NB4 (cell line): Measurements from ENCODE around the gene SYNDIG1.

Source experiments
- CTCF ChIP-seq: IDR thresholded peaks from one replicate; pipeline ENCODE4 v1.5.1; 2012; ENCODE audit warnings: low read depth, low read length
- MAX ChIP-seq: IDR thresholded peaks from 2 replicates; pipeline ENCODE4 v1.6.1; 2011; ENCODE audit warnings: low read depth, low read length
- MYC ChIP-seq: IDR thresholded peaks from 2 replicates; pipeline ENCODE4 v1.6.1; 2011; ENCODE audit warnings: low read depth, low read length
- POLR2A ChIP-seq: IDR thresholded peaks from 2 replicates; pipeline ENCODE4 v1.6.1; 2011; ENCODE audit warnings: mild to moderate bottlenecking; ENCODE audit not compliant: insufficient read length; ENCODE audit errors: extremely low read depth

- TF ChIP-seq CTCF (no peak), MAX (no peak), POLR2A (no peak), MYC (no peak)
These were observed 168.5 kb downstream of the SYNDIG1 start for GRCh38 chr20:24637941-24638340.
